ENCODE data around the gene SLC22A3. TPM values are rescaled to one million over a fixed set of nuclear protein-coding genes. Genes with fewer than 3 reads are reported as not detected.

Gene SLC22A3
- total and polyA plus RNA-seq, 2 donors (not counting 1 experiment from before 2014, with no cell fraction given): under 0.01 to 0.03 TPM

DNA sequence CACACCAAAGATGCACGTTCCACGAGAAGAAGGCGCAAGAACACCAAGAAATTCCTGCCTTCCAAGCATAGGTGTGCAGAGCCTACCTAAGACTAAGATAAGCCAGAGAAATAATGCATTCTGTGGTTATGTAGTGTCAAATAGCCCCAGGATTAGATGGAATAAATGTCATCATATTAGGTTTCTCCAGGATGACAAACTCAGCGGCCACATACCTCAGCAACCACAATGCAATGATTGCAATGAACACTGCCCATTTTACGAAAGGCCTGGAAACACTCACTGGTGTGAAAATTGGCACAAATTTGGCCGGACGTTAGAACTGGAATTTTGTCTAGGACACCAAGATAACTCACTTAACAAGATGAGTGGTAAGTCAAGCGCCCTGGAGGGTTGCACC is 129.7 kb downstream of the SLC22A3 start:
- H3K9ac ChIP-seq (ENCODE audit: insufficient read depth, low read length): no peak overlapping the region
- H3K4me3 ChIP-seq (replicated peaks in 1 of 4; ENCODE audit: control extremely low read depth in 1 of 4, insufficient read depth in 1 of 4, low read depth in 3 of 4, low read length in 4 of 4): no peak overlapping the region
- no peaks in the 10 kb centered on the region for H3K79me2 ChIP-seq (ENCODE audit: control insufficient read depth, insufficient read depth, low read length)
- no peak for TF ChIP-seq CTCF (conservative IDR thresholded peaks at IDR 0.05 in 1 of 2, IDR thresholded peaks at IDR 0.05 in 1 of 2; ENCODE audit: low read depth in 1 of 2, low read length in 2 of 2)
- no peak for TF ChIP-seq EZH2 (IDR thresholded peaks at IDR 0.05; ENCODE audit: low read length, missing control alignments)
- H3K27ac ChIP-seq (ENCODE audit: insufficient read depth, low read length): no peak overlapping the region
- no peak overlapping the region for H2AFZ ChIP-seq (ENCODE audit: low read length)
- H3K36me3 ChIP-seq (ENCODE audit: control insufficient read depth, insufficient read depth, low read length): no peaks in the 10 kb centered on the region
- no peak overlapping the region for H3K4me2 ChIP-seq (ENCODE audit: extremely low read depth, insufficient read depth, low read length)
- H3K9me3 ChIP-seq (ENCODE audit: control insufficient read depth, insufficient read depth, low read depth, low read length): no peaks in the 10 kb centered on the region
- no peaks in the 10 kb centered on the region for H4K20me1 ChIP-seq (ENCODE audit: control insufficient read depth, extremely low read depth, insufficient read depth, low read length)
- H3K27me3 ChIP-seq (ENCODE audit: control insufficient read depth, insufficient read depth, low read length): no peaks in the 10 kb centered on the region
- DNase-seq (ENCODE audit: low read depth in 2 of 2): peak in 1 of 2 donors; percentile 40
- H3K4me1 ChIP-seq (ENCODE audit: control insufficient read depth, extremely low read depth, insufficient read depth, low read length): no peaks in the 10 kb centered on the region

- Histone ChIP-seq H2AFZ (ENCODE audit: low read length) (no peak overlapping the region), H3K9ac (ENCODE audit: insufficient read depth, low read length) (no peak overlapping the region), H3K27ac (ENCODE audit: insufficient read depth, low read length) (no peak overlapping the region), H4K20me1 (ENCODE audit: control insufficient read depth, extremely low read depth, insufficient read depth, low read length) (no peaks in the 10 kb centered on the region), H3K9me3 (ENCODE audit: control insufficient read depth, insufficient read depth, low read depth, low read length) (no peaks in the 10 kb centered on the region), H3K4me1 (ENCODE audit: control insufficient read depth, extremely low read depth, insufficient read depth, low read length) (no peaks in the 10 kb centered on the region), H3K4me2 (ENCODE audit: extremely low read depth, insufficient read depth, low read length) (no peak overlapping the region), H3K36me3 (ENCODE audit: control insufficient read depth, insufficient read depth, low read length) (no peaks in the 10 kb centered on the region), H3K4me3 (replicated peaks in 1 of 4; ENCODE audit: control extremely low read depth in 1 of 4, insufficient read depth in 1 of 4, low read depth in 3 of 4, low read length in 4 of 4) (no peak overlapping the region), H3K79me2 (ENCODE audit: control insufficient read depth, insufficient read depth, low read length) (no peaks in the 10 kb centered on the region), H3K27me3 (ENCODE audit: control insufficient read depth, insufficient read depth, low read length) (no peaks in the 10 kb centered on the region)
- DNase-seq (ENCODE audit: low read depth in 2 of 2): no peak
- TF ChIP-seq CTCF (conservative IDR thresholded peaks at IDR 0.05 in 1 of 2, IDR thresholded peaks at IDR 0.05 in 1 of 2; ENCODE audit: low read depth in 1 of 2, low read length in 2 of 2) (no peak), EZH2 (IDR thresholded peaks at IDR 0.05; ENCODE audit: low read length, missing control alignments) (no peak)
Measured at GRCh38 chr6:160487116-160487515, 138.9 kb downstream of the SLC22A3 start.

GRCh38 chr6:160489091-160489490 is 140.9 kb downstream of the SLC22A3 start:
- Histone ChIP-seq H3K27ac (ENCODE audit: insufficient read depth, low read length) (no peak overlapping the region), H3K4me1 (ENCODE audit: control insufficient read depth, extremely low read depth, insufficient read depth, low read length) (no peaks in the 10 kb centered on the region), H3K9ac (ENCODE audit: insufficient read depth, low read length) (no peak overlapping the region), H4K20me1 (ENCODE audit: control insufficient read depth, extremely low read depth, insufficient read depth, low read length) (no peaks in the 10 kb centered on the region), H3K79me2 (ENCODE audit: control insufficient read depth, insufficient read depth, low read length) (no peaks in the 10 kb centered on the region), H3K4me2 (ENCODE audit: extremely low read depth, insufficient read depth, low read length) (no peak overlapping the region), H3K9me3 (ENCODE audit: control insufficient read depth, insufficient read depth, low read depth, low read length) (no peaks in the 10 kb centered on the region), H2AFZ (ENCODE audit: low read length) (no peak overlapping the region), H3K27me3 (ENCODE audit: control insufficient read depth, insufficient read depth, low read length) (no peaks in the 10 kb centered on the region), H3K36me3 (ENCODE audit: control insufficient read depth, insufficient read depth, low read length) (no peaks in the 10 kb centered on the region), H3K4me3 (replicated peaks in 1 of 4; ENCODE audit: control extremely low read depth in 1 of 4, insufficient read depth in 1 of 4, low read depth in 3 of 4, low read length in 4 of 4) (no peak overlapping the region)
- no peak for DNase-seq (ENCODE audit: low read depth in 2 of 2)
- TF ChIP-seq EZH2 (IDR thresholded peaks at IDR 0.05; ENCODE audit: low read length, missing control alignments): no peak
- no peak for TF ChIP-seq CTCF (conservative IDR thresholded peaks at IDR 0.05 in 1 of 2, IDR thresholded peaks at IDR 0.05 in 1 of 2; ENCODE audit: low read depth in 1 of 2, low read length in 2 of 2)

Measured in fibroblast of lung (primary cell).